ENCODE data around the gene AP2B1.

- no peak for TF ChIP-seq POLR2A (IDR thresholded peaks at IDR 0.05)
- TF ChIP-seq EP300 (IDR thresholded peaks at IDR 0.05): no peak
These were observed 179.9 kb downstream of the AP2B1 start for GRCh38 chr17:35766903-35767510.
